Vagina (tissue), 2 donors: ENCODE results near the gene PTPN2.

ENCODE experiments used
- POLR2A ChIP-seq, 2 donors: fragments of 450-650 bp; IDR thresholded peaks; one replicate each; pipeline ENCODE4 v1.6.1; 2017; ENCODE audit warnings: antibody characterized with exemption in 2 of 2, mild to moderate bottlenecking in 2 of 2, moderate library complexity in 2 of 2
- POLR2AphosphoS5 ChIP-seq, 2 donors: sonication (generic); formaldehyde crosslinking; IDR thresholded peaks; one replicate each; pipeline ENCODE4 v1.9.0; 2017; ENCODE audit warnings: antibody characterized with exemption in 2 of 2, mild to moderate bottlenecking in 2 of 2, low read depth in 1 of 2; ENCODE audit not compliant: insufficient read depth in 1 of 2
- TF ChIP-seq, protein P1 (sequence below), 3 experiments: fragments of 450-650 bp in 2 of 3; fragments of 200-600 bp in 1 of 3; sonication (generic) in 1 of 3; IDR thresholded peaks; one replicate each; pipeline ENCODE4 v1.5.1; 2017 to 2019; ENCODE audit warnings: antibody characterized with exemption in 3 of 3, mild to moderate bottlenecking in 2 of 3, moderate library complexity in 2 of 3

- TF ChIP-seq, protein P1, sequence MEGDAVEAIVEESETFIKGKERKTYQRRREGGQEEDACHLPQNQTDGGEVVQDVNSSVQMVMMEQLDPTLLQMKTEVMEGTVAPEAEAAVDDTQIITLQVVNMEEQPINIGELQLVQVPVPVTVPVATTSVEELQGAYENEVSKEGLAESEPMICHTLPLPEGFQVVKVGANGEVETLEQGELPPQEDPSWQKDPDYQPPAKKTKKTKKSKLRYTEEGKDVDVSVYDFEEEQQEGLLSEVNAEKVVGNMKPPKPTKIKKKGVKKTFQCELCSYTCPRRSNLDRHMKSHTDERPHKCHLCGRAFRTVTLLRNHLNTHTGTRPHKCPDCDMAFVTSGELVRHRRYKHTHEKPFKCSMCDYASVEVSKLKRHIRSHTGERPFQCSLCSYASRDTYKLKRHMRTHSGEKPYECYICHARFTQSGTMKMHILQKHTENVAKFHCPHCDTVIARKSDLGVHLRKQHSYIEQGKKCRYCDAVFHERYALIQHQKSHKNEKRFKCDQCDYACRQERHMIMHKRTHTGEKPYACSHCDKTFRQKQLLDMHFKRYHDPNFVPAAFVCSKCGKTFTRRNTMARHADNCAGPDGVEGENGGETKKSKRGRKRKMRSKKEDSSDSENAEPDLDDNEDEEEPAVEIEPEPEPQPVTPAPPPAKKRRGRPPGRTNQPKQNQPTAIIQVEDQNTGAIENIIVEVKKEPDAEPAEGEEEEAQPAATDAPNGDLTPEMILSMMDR (IDR thresholded peaks at IDR 0.05), result no peak
- no peak for TF ChIP-seq POLR2A (IDR thresholded peaks at IDR 0.05)
- TF ChIP-seq POLR2AphosphoS5 (IDR thresholded peaks at IDR 0.05; ENCODE audit: insufficient read depth in 1 of 2, low read depth in 1 of 2), result no peak
Measured at GRCh38 chr18:12769136-12769535, 114.9 kb downstream of the PTPN2 start.
